MM.1S (cell line): Measurements from ENCODE around the gene KLRD1.

Experiments
- DNase-seq: peaks from one replicate; pipeline ENCODE4 v3.0.0-alpha.2; 2015
- H2AFZ ChIP-seq: fragments of 300-600 bp; sonication (generic); 2 replicates; pipeline ENCODE4 v1.6.0; 2016; ENCODE audit warnings: antibody characterized with exemption, low read length
- H3F3A ChIP-seq: fragments of 300-600 bp; sonication (generic); 2 replicates; pipeline ENCODE4 v1.6.1; 2016; ENCODE audit warnings: mild to moderate bottlenecking, antibody characterized with exemption, low read length, moderate library complexity, mixed read lengths; ENCODE audit not compliant: insufficient read depth
- H3K27ac ChIP-seq: fragments of 300-600 bp; sonication (generic); 2 replicates; pipeline ENCODE4 v1.5.1; 2016; ENCODE audit warnings: mild to moderate bottlenecking, low read length
- H3K27me3 ChIP-seq: fragments of 300-600 bp; sonication (generic); replicated peaks from 2 replicates; pipeline ENCODE4 v1.6.0; 2016; ENCODE audit warnings: low read length; ENCODE audit not compliant: insufficient read depth
- H3K36me3 ChIP-seq: fragments of 300-600 bp; sonication (generic); replicated peaks from 2 replicates; pipeline ENCODE4 v1.6.1; 2016; ENCODE audit warnings: mild to moderate bottlenecking, low read length, mixed read lengths; ENCODE audit not compliant: insufficient read depth
- H3K4me1 ChIP-seq: fragments of 300-600 bp; sonication (generic); 2 replicates; pipeline ENCODE4 v1.6.1; 2016; ENCODE audit warnings: low read length, mixed read lengths
- H3K4me2 ChIP-seq: fragments of 300-600 bp; sonication (generic); 2 replicates; pipeline ENCODE4 v1.6.0; 2016; ENCODE audit warnings: low read depth, low read length
- H3K4me3 ChIP-seq: fragments of 300-600 bp; sonication (generic); 2 replicates; pipeline ENCODE4 v1.5.1; 2016; ENCODE audit warnings: low read length, mixed read lengths
- H3K79me2 ChIP-seq: fragments of 300-600 bp; sonication (generic); 2 replicates; pipeline ENCODE4 v1.6.1; 2016; ENCODE audit warnings: mixed run types, low read length, mixed read lengths
- H3K9ac ChIP-seq: fragments of 300-600 bp; sonication (generic); 2 replicates; pipeline ENCODE4 v1.6.1; 2016; ENCODE audit warnings: low read length, mixed read lengths
- H3K9me2 ChIP-seq: fragments of 300-600 bp; sonication (generic); replicated peaks from 2 replicates; pipeline ENCODE4 v1.6.1; 2016; ENCODE audit warnings: mild to moderate bottlenecking, low read length, mixed read lengths; ENCODE audit not compliant: insufficient read depth
- H3K9me3 ChIP-seq: fragments of 300-600 bp; sonication (generic); replicated peaks from 2 replicates; pipeline ENCODE4 v1.6.1; 2016; ENCODE audit warnings: mild to moderate bottlenecking, low read length, mixed read lengths; ENCODE audit not compliant: insufficient read depth
- H4K20me1 ChIP-seq: fragments of 300-600 bp; sonication (generic); 2 replicates; pipeline ENCODE4 v1.6.1; 2016; ENCODE audit warnings: mild to moderate bottlenecking, low read length, moderate library complexity, mixed read lengths; ENCODE audit not compliant: insufficient read depth
- CTCF ChIP-seq: fragments of 300-600 bp; sonication (generic); IDR thresholded peaks from 2 replicates; pipeline ENCODE4 v1.5.1; 2016; ENCODE audit warnings: antibody characterized with exemption, low read length, mixed read lengths
- EZH2 ChIP-seq: fragments of 300-600 bp; sonication (generic); optimal IDR thresholded peaks from 2 replicates; pipeline ENCODE3; 2017; ENCODE audit warnings: low read depth, mild to moderate bottlenecking, antibody characterized with exemption, low read length, mixed read lengths
- EZH2phosphoT487 ChIP-seq: fragments of 300-600 bp; sonication (generic); IDR thresholded peaks from 2 replicates; pipeline ENCODE4 v1.6.1; 2018; ENCODE audit warnings: antibody characterized with exemption, low read length

KLRD1 gene

GRCh38 chr12:10293570-10294227 is 14.0 kb upstream of the KLRD1 start:
- no peaks in the 10 kb centered on the region for H3K79me2 ChIP-seq
- H3K9me3 ChIP-seq: no peaks in the 10 kb centered on the region
- no peaks in the 10 kb centered on the region for H4K20me1 ChIP-seq
- H3K4me2 ChIP-seq: no peak overlapping the region
- no peaks in the 10 kb centered on the region for H3K9me2 ChIP-seq
- H3K27ac ChIP-seq: no peak overlapping the region
- no peak overlapping the region for H2AFZ ChIP-seq
- no peak overlapping the region for H3K4me3 ChIP-seq
- no peaks in the 10 kb centered on the region for H3F3A ChIP-seq
- no peaks in the 10 kb centered on the region for H3K27me3 ChIP-seq
- H3K4me1 ChIP-seq: no peaks in the 10 kb centered on the region
- no peaks in the 10 kb centered on the region for H3K36me3 ChIP-seq
- no peak overlapping the region for H3K9ac ChIP-seq
- no peak for DNase-seq
- no peak for TF ChIP-seq EZH2
- TF ChIP-seq EZH2phosphoT487: no peak
- no peak for TF ChIP-seq CTCF

GRCh38 chr12:10301103-10301502 is 6.6 kb upstream of the KLRD1 start:
- H4K20me1 ChIP-seq: no peaks in the 10 kb centered on the region
- H3K27me3 ChIP-seq: no peaks in the 10 kb centered on the region
- H3K4me3 ChIP-seq: no peak overlapping the region
- no peaks in the 10 kb centered on the region for H3K9me2 ChIP-seq
- TF ChIP-seq EZH2 (no peak), EZH2phosphoT487 (no peak), CTCF (no peak)
- H2AFZ ChIP-seq: no peak overlapping the region
- no peak overlapping the region for H3K27ac ChIP-seq
- no peaks in the 10 kb centered on the region for H3K36me3 ChIP-seq
- no peak for DNase-seq
- no peak overlapping the region for H3K4me2 ChIP-seq
- H3K4me1 ChIP-seq: no peaks in the 10 kb centered on the region
- H3K9me3 ChIP-seq: no peaks in the 10 kb centered on the region
- H3K9ac ChIP-seq: no peak overlapping the region
- H3K79me2 ChIP-seq: no peaks in the 10 kb centered on the region
- H3F3A ChIP-seq: no peaks in the 10 kb centered on the region

- no peaks in the 10 kb centered on the region for H3K36me3 ChIP-seq
- H3K9me2 ChIP-seq: no peaks in the 10 kb centered on the region
- no peaks in the 10 kb centered on the region for H3K27me3 ChIP-seq
- H3K79me2 ChIP-seq: no peaks in the 10 kb centered on the region
- no peak overlapping the region for H3K27ac ChIP-seq
- H3K9me3 ChIP-seq: no peaks in the 10 kb centered on the region
- no peaks in the 10 kb centered on the region for H4K20me1 ChIP-seq
- no peak for DNase-seq
- H2AFZ ChIP-seq: no peak overlapping the region
- no peaks in the 10 kb centered on the region for H3F3A ChIP-seq
- H3K9ac ChIP-seq: no peak overlapping the region
- H3K4me1 ChIP-seq: no peaks in the 10 kb centered on the region
- H3K4me3 ChIP-seq: no peak overlapping the region
- no peak overlapping the region for H3K4me2 ChIP-seq
- TF ChIP-seq CTCF (no peak), EZH2phosphoT487 (no peak), EZH2 (no peak)
Observed at GRCh38 chr12:10304161-10304574, 3.5 kb upstream of the KLRD1 start.
